GM21737 (cell line): ENCODE results near the gene MMS22L.

Experiments
- ATAC-seq: cut with Tn5 transposase; IDR thresholded peaks from one replicate; pipeline ENCODE4 v1.9.1; 2021; ENCODE audit warnings: mild to moderate bottlenecking, moderate library complexity; ENCODE audit not compliant: unreplicated experiment

The MMS22L gene

GRCh38 chr6:97095311-97095850 lies 187.6 kb downstream of the MMS22L start:
- ATAC-seq, result no peak

DNA sequence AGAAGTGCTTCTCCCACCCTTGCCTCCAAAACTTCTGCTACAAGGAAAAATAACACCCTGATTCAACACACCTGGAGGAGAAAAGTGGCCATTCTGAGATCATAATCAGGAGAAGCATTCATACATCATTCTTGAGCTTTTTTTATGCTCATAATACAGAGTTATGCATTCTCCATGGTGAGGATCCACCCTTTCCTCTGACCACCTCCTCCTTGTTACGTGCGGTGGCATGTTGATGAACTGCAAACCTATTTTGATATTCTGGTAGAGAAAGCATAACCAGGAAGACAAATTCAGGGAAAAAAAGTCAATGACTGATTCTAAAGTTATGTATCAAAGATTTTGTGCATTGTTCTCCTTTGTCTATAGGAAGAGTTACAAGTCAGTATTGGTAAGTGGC lies 188.6 kb downstream of the MMS22L start:
- ATAC-seq, result no peak

DNA sequence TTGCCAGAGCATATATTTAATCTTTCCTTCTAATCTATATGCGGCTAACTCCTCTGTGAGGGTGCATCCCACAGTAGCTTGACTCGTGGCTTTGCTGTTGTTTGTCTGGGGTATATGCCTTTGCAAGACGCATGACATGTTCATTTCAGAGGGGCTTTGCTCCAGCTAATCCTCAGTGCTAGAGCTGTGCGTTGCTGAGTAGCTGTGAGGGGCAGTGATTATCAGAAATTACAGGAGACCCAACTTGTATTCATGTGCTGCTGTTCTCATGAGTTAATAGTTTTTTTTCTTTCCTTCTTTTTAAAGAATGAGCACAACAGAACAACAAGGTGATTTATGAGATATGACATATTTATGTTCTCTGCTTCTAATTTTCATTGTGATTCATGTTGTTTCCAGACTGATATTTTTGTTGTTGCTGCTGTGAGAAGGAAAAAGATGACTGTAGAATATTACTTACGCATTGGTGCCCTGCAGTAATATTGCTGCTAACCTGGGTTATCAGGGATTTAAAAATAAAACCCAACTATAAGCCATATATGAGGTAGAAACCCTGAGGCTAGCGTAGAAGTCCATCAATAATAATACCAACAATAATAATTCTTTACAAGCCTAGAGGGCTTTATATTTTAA lies 190.2 kb downstream of the MMS22L start:
- ATAC-seq, result no peak
